A673 (cell line): ENCODE data around the gene DOCK4. TPM values are rescaled to one million over a fixed set of nuclear protein-coding genes. Genes with fewer than 3 reads are reported as not detected.
A peak's percentile ranks its signal among the peaks of the same experiment; 100 is the strongest.

Experiments used
- BruUV-seq: library from RNA; stranded (reverse); fragments of 400-500 nt; replicated peaks from 2 replicates; lab custom pipeline; 2021; lab: Mats Ljungman, UMichigan
- CTCF ChIA-PET: fragments of 300-600 bp; sonication (Branson Sonifier 250); formaldehyde crosslinking; loops from one replicate; lab custom pipeline; 2022; ENCODE audit warnings: antibody characterized with exemption; lab: Charles Lee
- POLR2A ChIA-PET: fragments of 300-600 bp; sonication (Branson Sonifier 250); formaldehyde crosslinking; loops from one replicate; lab custom pipeline; 2022; ENCODE audit warnings: antibody characterized with exemption; ENCODE audit not compliant: low non-redundant PET; lab: Charles Lee
- DNase-seq: peaks from one replicate; pipeline ENCODE4 v3.0.0-alpha.2; 2015; ENCODE audit warnings: low spot score
- H3K27ac ChIP-seq: fragments of 200-600 bp; sonication (generic); 2 replicates; pipeline ENCODE4 v1.5.1; 2016; ENCODE audit warnings: mixed run types, low read depth, mild to moderate bottlenecking, mixed read lengths, antibody characterized with exemption, low read length; ENCODE audit not compliant: poor library complexity, severe bottlenecking
- H3K27me3 ChIP-seq: fragments of 200-600 bp; sonication (generic); replicated peaks from 2 replicates; pipeline ENCODE4 v1.6.1; 2017; ENCODE audit warnings: mixed run types, low read depth, mild to moderate bottlenecking, mixed read lengths, antibody characterized with exemption, low read length; ENCODE audit not compliant: insufficient read depth, poor library complexity
- H3K36me3 ChIP-seq: fragments of 200-600 bp; sonication (generic); 2 replicates; pipeline ENCODE4 v1.6.1; 2016; ENCODE audit warnings: mixed run types, mild to moderate bottlenecking, mixed read lengths, antibody characterized with exemption, low read length; ENCODE audit not compliant: insufficient read depth, poor library complexity, severe bottlenecking
- H3K4me1 ChIP-seq: fragments of 200-600 bp; sonication (generic); 2 replicates; pipeline ENCODE4 v1.6.1; 2017; ENCODE audit warnings: mixed run types, mild to moderate bottlenecking, mixed read lengths, antibody characterized with exemption, low read length; ENCODE audit not compliant: insufficient read depth, poor library complexity, severe bottlenecking
- H3K4me3 ChIP-seq: fragments of 200-600 bp; sonication (generic); 2 replicates; pipeline ENCODE4 v1.5.1; 2016; ENCODE audit warnings: low read depth, mixed run types, mild to moderate bottlenecking, mixed read lengths, low read length; ENCODE audit not compliant: poor library complexity, severe bottlenecking
- H3K9me3 ChIP-seq: fragments of 200-600 bp; sonication (generic); 2 replicates; pipeline ENCODE4 v1.6.1; 2016; ENCODE audit warnings: mixed run types, low read depth, mild to moderate bottlenecking, mixed read lengths, antibody characterized with exemption, low read length; ENCODE audit not compliant: poor library complexity, severe bottlenecking
- EZH2 ChIP-seq: fragments of 200-600 bp; sonication (generic); IDR thresholded peaks from 2 replicates; pipeline ENCODE4 v1.6.1; 2017; ENCODE audit warnings: borderline replicate concordance, low read depth, mild to moderate bottlenecking, mixed read lengths, antibody characterized with exemption, low read length; ENCODE audit not compliant: poor library complexity, severe bottlenecking
- intact Hi-C: fragments of 100-400 bp; cut with micrococcal nuclease; formaldehyde crosslinking; loops from one replicate; pipeline ENCODE4 v1.10.0; 2022; ENCODE audit not compliant: unreplicated experiment
- total RNA-seq: library from RNA; stranded (reverse); gene quantifications from 2 replicates; pipeline ENCODE4 v1.2.3, GENCODE V29; 2021
- TF ChIP-seq, protein P1 (sequence below): fragments of 300-800, 200-600 bp; sonication (generic); conservative IDR thresholded peaks from 2 replicates; pipeline ENCODE4 v1.5.1; 2017; ENCODE audit warnings: low read depth, mild to moderate bottlenecking, antibody characterized with exemption, low read length, moderate library complexity, mixed read lengths

Gene DOCK4
- total RNA-seq, 1 experiment from 2014 or later, result 28.5 TPM

- Histone ChIP-seq H3K4me1 (peaks cover 60% of the 10 kb centered on the region), H3K9me3 (no peaks in the 10 kb centered on the region), H3K4me3 (no peak overlapping the region), H3K27ac (no peak overlapping the region), H3K27me3 (no peaks in the 10 kb centered on the region), H3K36me3 (no peaks in the 10 kb centered on the region)
- ChIA-PET CTCF (no interaction called here), POLR2A (no interaction called here)
- no peak for DNase-seq
- intact Hi-C loops, result loop anchor here (5.0 kb wide), 2 partner anchors 97 to 123 kb away; partner anchors contain the start of genes DOCK4 and ZNF277
- no TSS peak for BruUV-seq
- TF ChIP-seq, protein P1, sequence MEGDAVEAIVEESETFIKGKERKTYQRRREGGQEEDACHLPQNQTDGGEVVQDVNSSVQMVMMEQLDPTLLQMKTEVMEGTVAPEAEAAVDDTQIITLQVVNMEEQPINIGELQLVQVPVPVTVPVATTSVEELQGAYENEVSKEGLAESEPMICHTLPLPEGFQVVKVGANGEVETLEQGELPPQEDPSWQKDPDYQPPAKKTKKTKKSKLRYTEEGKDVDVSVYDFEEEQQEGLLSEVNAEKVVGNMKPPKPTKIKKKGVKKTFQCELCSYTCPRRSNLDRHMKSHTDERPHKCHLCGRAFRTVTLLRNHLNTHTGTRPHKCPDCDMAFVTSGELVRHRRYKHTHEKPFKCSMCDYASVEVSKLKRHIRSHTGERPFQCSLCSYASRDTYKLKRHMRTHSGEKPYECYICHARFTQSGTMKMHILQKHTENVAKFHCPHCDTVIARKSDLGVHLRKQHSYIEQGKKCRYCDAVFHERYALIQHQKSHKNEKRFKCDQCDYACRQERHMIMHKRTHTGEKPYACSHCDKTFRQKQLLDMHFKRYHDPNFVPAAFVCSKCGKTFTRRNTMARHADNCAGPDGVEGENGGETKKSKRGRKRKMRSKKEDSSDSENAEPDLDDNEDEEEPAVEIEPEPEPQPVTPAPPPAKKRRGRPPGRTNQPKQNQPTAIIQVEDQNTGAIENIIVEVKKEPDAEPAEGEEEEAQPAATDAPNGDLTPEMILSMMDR, result no peak
- no peak for TF ChIP-seq EZH2
Observed at GRCh38 chr7:112084520-112084971, 121.7 kb downstream of the DOCK4 start.

- Histone ChIP-seq H3K4me1 (peaks cover 56% of the 10 kb centered on the region), H3K4me3 (no peak overlapping the region), H3K9me3 (no peaks in the 10 kb centered on the region), H3K27ac (no peak overlapping the region), H3K27me3 (no peaks in the 10 kb centered on the region), H3K36me3 (no peaks in the 10 kb centered on the region)
- no TSS peak for BruUV-seq
- TF ChIP-seq, protein P1, result no peak
- TF ChIP-seq EZH2, result no peak
- ChIA-PET CTCF (interaction anchor here (0.6 kb wide), 1 partner anchor 81 kb away, joined by 3 read pairs; no protein-coding TSS in a partner anchor), POLR2A (interaction anchor here (0.6 kb wide), 1 partner anchor 119 kb away, joined by 6 read pairs; no protein-coding TSS in a partner anchor)
- intact Hi-C loops, result loop anchor here (5.0 kb wide), 2 partner anchors 97 to 123 kb away; partner anchors contain the start of genes DOCK4 and ZNF277
- DNase-seq, result no peak
Observed at GRCh38 chr7:112083776-112084355, 122.3 kb downstream of the DOCK4 start.

GRCh38 chr7:112082306-112082705 is 123.9 kb downstream of the DOCK4 start:
- H3K36me3 ChIP-seq, result no peaks in the 10 kb centered on the region
- POLR2A ChIA-PET, result no interaction called here
- CTCF ChIA-PET, result no interaction called here
- DNase-seq, result peak; percentile 85
- BruUV-seq, result no TSS peak
- intact Hi-C loops, result loop anchor here (5.0 kb wide), 2 partner anchors 95 to 125 kb away; partner anchors contain the start of genes DOCK4 and ZNF277
- H3K27me3 ChIP-seq, result no peaks in the 10 kb centered on the region
- H3K4me1 ChIP-seq, result peaks cover 56% of the 10 kb centered on the region
- peak overlapping the region; percentile 2 for H3K4me3 ChIP-seq
- peak overlapping the region; percentile 79 for H3K27ac ChIP-seq
- TF ChIP-seq, protein P1, result no peak
- no peak for TF ChIP-seq EZH2
- H3K9me3 ChIP-seq, result no peaks in the 10 kb centered on the region
